CD4-positive, CD25-positive, alpha-beta regulatory T cell (primary cell): ENCODE data around the gene LHPP. TPM values are rescaled to one million over a fixed set of nuclear protein-coding genes. Genes with fewer than 3 reads are reported as not detected.

ENCODE experiments used
- ATAC-seq, 2 donors: fragments of 150-1000 bp; cut with Tn5 transposase; one replicate each; pipeline ENCODE4 v1.10.0; 2021; ENCODE audit warnings: low read depth in 2 of 2, moderate number of reproducible peaks in 2 of 2, moderate library complexity in 1 of 2
- DNase-seq, 3 donors: peaks; one replicate each; pipeline versions ENCODE4 v3.0.0 to v3.0.0-alpha.2; 2012 to 2022; ENCODE audit warnings: mixed read lengths in 1 of 3
- H3K27ac ChIP-seq: one replicate; pipeline ENCODE4 v1.7.0; 2013; ENCODE audit warnings: mild to moderate bottlenecking, low read length; ENCODE audit not compliant: insufficient read depth, poor library complexity, severe bottlenecking
- H3K27me3 ChIP-seq: one replicate; pipeline ENCODE4 v1.7.0; 2013; ENCODE audit warnings: low read length; ENCODE audit not compliant: control insufficient read depth, insufficient read depth
- H3K36me3 ChIP-seq: one replicate; pipeline ENCODE4 v1.7.0; 2013; ENCODE audit warnings: mild to moderate bottlenecking, low read length, moderate library complexity; ENCODE audit not compliant: control insufficient read depth, insufficient read depth
- H3K4me1 ChIP-seq: 2 replicates; pipeline ENCODE4 v1.7.0; 2013; ENCODE audit warnings: mild to moderate bottlenecking, low read length; ENCODE audit not compliant: insufficient read depth, control insufficient read depth, poor library complexity, severe bottlenecking
- H3K4me3 ChIP-seq: one replicate; pipeline ENCODE4 v1.7.0; 2013; ENCODE audit warnings: low read depth, mild to moderate bottlenecking, low read length, moderate library complexity
- H3K9me3 ChIP-seq, 2 experiments: 1 replicate in 1 of 2; 2 replicates in 1 of 2; pipeline ENCODE4 v1.7.0; 2013; ENCODE audit warnings: low read length in 2 of 2, mild to moderate bottlenecking in 1 of 2, moderate library complexity in 1 of 2; ENCODE audit not compliant: control insufficient read depth in 2 of 2
- H3K27ac Mint-ChIP-seq, 3 donors: one replicate each; pipeline ENCODE4 v1.8.0; 2020 to 2022; ENCODE audit warnings: mild to moderate bottlenecking in 3 of 3, mixed read lengths in 3 of 3, moderate library complexity in 2 of 3
- H3K27me3 Mint-ChIP-seq: one replicate; pipeline ENCODE4 v1.8.0; 2022; ENCODE audit warnings: mild to moderate bottlenecking, mixed read lengths
- H3K36me3 Mint-ChIP-seq: one replicate; pipeline ENCODE4 v1.8.0; 2020; ENCODE audit warnings: mixed read lengths
- H3K4me1 Mint-ChIP-seq, 4 donors: one replicate each; pipeline ENCODE4 v1.8.0; 2020 to 2022; ENCODE audit warnings: mixed read lengths in 4 of 4, mild to moderate bottlenecking in 1 of 4
- H3K4me3 Mint-ChIP-seq, 4 donors: one replicate each; pipeline ENCODE4 v1.8.0; 2020 to 2022; ENCODE audit warnings: mild to moderate bottlenecking in 4 of 4, mixed read lengths in 4 of 4, moderate library complexity in 3 of 4
- H3K9me3 Mint-ChIP-seq, 7 donors: one replicate each; pipeline ENCODE4 v1.8.0; 2020 to 2022; ENCODE audit warnings: mixed read lengths in 7 of 7, mild to moderate bottlenecking in 3 of 7, moderate library complexity in 2 of 7
- polyA plus RNA-seq, 4 donors: library from polyadenylated mRNA; unstranded; fragments of 300-500 nt; fragmentation: Illumina TruSeq; gene quantifications; one replicate each; pipeline ENCODE4 v1.2.3, GENCODE V29; 2021
- total RNA-seq: library from RNA; stranded (reverse); gene quantifications from one replicate; pipeline ENCODE4 v1.2.3, GENCODE V29; 2022

The LHPP gene
- total and polyA plus RNA-seq, 5 donors from 2014 or later = 20.1 to 29.2 (median 25.0) TPM

DNA sequence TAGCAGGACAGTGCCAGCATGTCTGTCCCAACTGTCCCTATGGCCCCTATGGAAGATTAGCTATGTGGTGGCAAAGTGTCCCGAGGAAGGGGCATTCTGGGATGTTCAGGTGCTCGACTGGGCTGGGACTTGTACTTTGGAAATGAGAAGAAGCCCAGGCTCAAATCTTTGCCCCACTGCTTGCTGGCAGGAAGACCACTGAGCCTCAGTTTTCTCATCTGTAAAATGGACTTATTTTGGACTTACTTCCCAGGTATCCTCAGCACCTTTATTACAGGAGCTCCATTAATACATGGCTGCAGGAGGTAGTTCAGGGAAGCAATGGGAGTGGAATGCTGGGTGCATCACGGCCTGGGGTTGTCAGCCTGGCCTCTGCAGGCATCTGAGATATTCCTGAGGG is 71.2 kb downstream of the LHPP start:
- no peak for DNase-seq
- Histone ChIP-seq H3K27ac (no peak overlapping the region), H3K4me3 (no peak overlapping the region), H3K27me3 (no peaks in the 10 kb centered on the region), H3K36me3 (no peaks in the 10 kb centered on the region), H3K9me3 (no peaks in the 10 kb centered on the region), H3K4me1 (peaks cover 7% of the 10 kb centered on the region)
- H3K4me1 Mint-ChIP-seq = peaks cover 0 to 15% (median 4%) of the 10 kb centered on the region in 4 donors
- no peaks in the 10 kb centered on the region for H3K9me3 Mint-ChIP-seq
- ATAC-seq = no peak
- no peak overlapping the region for H3K4me3 Mint-ChIP-seq
- no peaks in the 10 kb centered on the region for H3K27me3 Mint-ChIP-seq
- H3K36me3 Mint-ChIP-seq = no peaks in the 10 kb centered on the region
- no peak overlapping the region for H3K27ac Mint-ChIP-seq

- no peaks in the 10 kb centered on the region for H3K36me3 ChIP-seq
- no peak overlapping the region for H3K4me3 ChIP-seq
- peaks cover 0 to 15% (median 4%) of the 10 kb centered on the region in 4 donors for H3K4me1 Mint-ChIP-seq
- no peaks in the 10 kb centered on the region for H3K27me3 ChIP-seq
- no peak overlapping the region for H3K27ac ChIP-seq
- H3K9me3 Mint-ChIP-seq = no peaks in the 10 kb centered on the region
- peaks cover 7% of the 10 kb centered on the region for H3K4me1 ChIP-seq
- no peaks in the 10 kb centered on the region for H3K27me3 Mint-ChIP-seq
- H3K4me3 Mint-ChIP-seq = no peak overlapping the region
- H3K9me3 ChIP-seq = no peaks in the 10 kb centered on the region
- DNase-seq (no peak), ATAC-seq (no peak)
- H3K27ac Mint-ChIP-seq = no peak overlapping the region
- H3K36me3 Mint-ChIP-seq = no peaks in the 10 kb centered on the region
Measured at GRCh38 chr10:124533266-124533665, 71.6 kb downstream of the LHPP start.

GRCh38 chr10:124534231-124534798 is 72.7 kb downstream of the LHPP start:
- DNase-seq (peak in 1 of 3 donors; percentile 35), ATAC-seq (no peak)
- H3K27me3 Mint-ChIP-seq = no peaks in the 10 kb centered on the region
- peaks cover 0 to 15% (median 4%) of the 10 kb centered on the region in 4 donors for H3K4me1 Mint-ChIP-seq
- no peak overlapping the region for H3K27ac Mint-ChIP-seq
- no peaks in the 10 kb centered on the region for H3K9me3 ChIP-seq
- peaks cover 7% of the 10 kb centered on the region for H3K4me1 ChIP-seq
- H3K4me3 ChIP-seq = no peak overlapping the region
- H3K36me3 Mint-ChIP-seq = no peaks in the 10 kb centered on the region
- no peak overlapping the region for H3K4me3 Mint-ChIP-seq
- no peak overlapping the region for H3K27ac ChIP-seq
- no peaks in the 10 kb centered on the region for H3K9me3 Mint-ChIP-seq
- H3K27me3 ChIP-seq = no peaks in the 10 kb centered on the region
- no peaks in the 10 kb centered on the region for H3K36me3 ChIP-seq

DNA sequence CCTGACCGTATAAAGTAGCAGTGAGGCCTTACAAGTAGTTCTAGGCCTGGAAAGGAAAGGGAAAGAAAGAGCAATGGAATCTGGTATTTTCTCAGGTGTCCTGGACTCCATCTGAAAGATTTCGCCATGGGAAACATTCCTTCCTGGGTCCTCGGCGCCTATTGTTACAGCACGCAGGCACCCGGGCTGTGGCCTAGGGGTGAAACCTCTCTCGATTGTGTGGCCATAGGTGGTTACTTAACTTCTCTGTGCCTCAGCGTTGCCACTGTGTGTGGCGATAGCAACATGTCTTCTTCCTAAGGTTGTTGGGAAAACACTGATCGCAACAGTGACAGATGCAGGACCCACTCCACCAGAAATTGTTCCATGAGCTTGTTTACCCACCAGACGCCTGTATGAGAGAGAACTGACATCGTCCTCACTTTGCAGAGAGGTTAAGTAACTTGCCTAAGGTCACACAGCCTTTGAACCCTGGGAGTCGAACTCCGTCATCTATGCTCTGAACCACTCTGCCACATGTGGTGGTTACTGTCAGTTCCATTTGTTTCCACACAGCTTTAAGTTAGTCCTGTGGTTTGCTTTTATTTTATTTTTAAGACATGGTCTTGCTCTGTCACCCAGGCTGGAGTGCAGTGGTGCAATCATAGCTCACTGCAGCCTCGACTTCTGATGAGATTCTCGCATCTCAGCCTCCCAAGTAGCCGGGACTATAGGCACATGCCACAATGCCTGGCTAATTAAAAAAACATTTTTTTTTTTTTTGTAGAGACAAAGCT is 73.4 kb downstream of the LHPP start:
- no peak overlapping the region for H3K27ac ChIP-seq
- no peaks in the 10 kb centered on the region for H3K27me3 ChIP-seq
- H3K4me3 ChIP-seq = no peak overlapping the region
- Mint-ChIP-seq H3K4me3 (peak overlapping the region in 1 of 4 donors; percentile 87), H3K27me3 (no peaks in the 10 kb centered on the region), H3K4me1 (peaks cover 0 to 15% (median 5%) of the 10 kb centered on the region in 4 donors), H3K36me3 (no peaks in the 10 kb centered on the region), H3K9me3 (no peaks in the 10 kb centered on the region), H3K27ac (no peak overlapping the region)
- H3K4me1 ChIP-seq = peaks cover 8% of the 10 kb centered on the region
- H3K36me3 ChIP-seq = no peaks in the 10 kb centered on the region
- no peak for ATAC-seq
- no peak for DNase-seq
- no peaks in the 10 kb centered on the region for H3K9me3 ChIP-seq

DNA sequence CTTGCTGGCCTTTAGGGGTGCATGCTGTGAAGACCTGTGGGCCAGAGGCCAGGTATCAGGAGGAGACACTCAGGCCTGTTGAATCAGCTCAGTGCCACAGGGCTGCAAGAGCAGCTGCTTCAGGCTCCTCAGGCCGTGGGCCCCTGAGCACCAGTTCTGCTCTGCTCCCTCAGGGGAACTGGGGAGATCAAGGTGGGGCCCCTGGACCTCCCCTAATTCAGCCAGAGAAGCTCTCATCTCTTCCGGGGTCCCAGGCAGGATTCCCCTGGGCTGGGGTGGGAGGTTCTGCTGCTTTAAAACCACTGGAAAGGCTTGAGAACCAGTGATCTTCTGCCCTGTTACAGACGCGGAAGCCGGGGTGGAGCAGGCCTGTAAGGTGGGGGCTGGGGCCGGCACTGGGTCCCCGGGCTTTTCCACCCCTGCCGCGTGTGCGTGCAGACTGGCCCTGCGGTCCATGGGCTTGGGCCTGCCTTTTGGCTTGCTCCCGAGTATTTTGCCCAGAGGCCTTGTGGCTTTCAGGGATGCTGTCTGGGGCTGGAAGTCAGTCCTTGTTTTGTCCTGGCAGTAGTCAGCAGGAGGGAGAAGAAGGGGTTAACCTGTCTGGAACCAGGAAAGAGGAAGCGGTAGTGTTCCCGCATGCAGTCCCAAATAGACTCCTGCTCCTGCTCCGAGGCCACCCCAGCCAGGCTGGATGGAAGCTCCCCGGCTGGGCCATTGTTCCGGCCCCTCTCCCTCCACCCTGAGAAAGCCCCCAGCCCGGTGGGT is 74.3 kb downstream of the LHPP start:
- H3K27ac Mint-ChIP-seq = peak overlapping the region in 1 of 3 donors; percentile 58
- peaks cover 0 to 11% (median 4%) of the 10 kb centered on the region in 4 donors for H3K4me1 Mint-ChIP-seq
- no peak overlapping the region for H3K27ac ChIP-seq
- H3K4me3 Mint-ChIP-seq = no peak overlapping the region
- ATAC-seq = no peak
- no peaks in the 10 kb centered on the region for H3K36me3 Mint-ChIP-seq
- no peak overlapping the region for H3K4me3 ChIP-seq
- no peaks in the 10 kb centered on the region for H3K9me3 Mint-ChIP-seq
- H3K36me3 ChIP-seq = no peaks in the 10 kb centered on the region
- no peak for DNase-seq
- peaks cover 10% of the 10 kb centered on the region for H3K4me1 ChIP-seq
- H3K27me3 ChIP-seq = no peaks in the 10 kb centered on the region
- no peaks in the 10 kb centered on the region for H3K27me3 Mint-ChIP-seq
- H3K9me3 ChIP-seq = no peaks in the 10 kb centered on the region

GRCh38 chr10:124536496-124537050 is 75.0 kb downstream of the LHPP start:
- no peaks in the 10 kb centered on the region for H3K36me3 ChIP-seq
- H3K9me3 Mint-ChIP-seq = no peaks in the 10 kb centered on the region
- peaks cover 10% of the 10 kb centered on the region for H3K4me1 ChIP-seq
- no peak for DNase-seq
- peaks cover 0 to 7% (median 3%) of the 10 kb centered on the region in 4 donors for H3K4me1 Mint-ChIP-seq
- H3K9me3 ChIP-seq = no peaks in the 10 kb centered on the region
- no peak overlapping the region for H3K4me3 Mint-ChIP-seq
- H3K27me3 Mint-ChIP-seq = no peaks in the 10 kb centered on the region
- H3K27ac ChIP-seq = no peak overlapping the region
- no peaks in the 10 kb centered on the region for H3K27me3 ChIP-seq
- no peak for ATAC-seq
- no peak overlapping the region for H3K4me3 ChIP-seq
- no peaks in the 10 kb centered on the region for H3K36me3 Mint-ChIP-seq
- H3K27ac Mint-ChIP-seq = peak overlapping the region in 1 of 3 donors; percentile 58

DNA sequence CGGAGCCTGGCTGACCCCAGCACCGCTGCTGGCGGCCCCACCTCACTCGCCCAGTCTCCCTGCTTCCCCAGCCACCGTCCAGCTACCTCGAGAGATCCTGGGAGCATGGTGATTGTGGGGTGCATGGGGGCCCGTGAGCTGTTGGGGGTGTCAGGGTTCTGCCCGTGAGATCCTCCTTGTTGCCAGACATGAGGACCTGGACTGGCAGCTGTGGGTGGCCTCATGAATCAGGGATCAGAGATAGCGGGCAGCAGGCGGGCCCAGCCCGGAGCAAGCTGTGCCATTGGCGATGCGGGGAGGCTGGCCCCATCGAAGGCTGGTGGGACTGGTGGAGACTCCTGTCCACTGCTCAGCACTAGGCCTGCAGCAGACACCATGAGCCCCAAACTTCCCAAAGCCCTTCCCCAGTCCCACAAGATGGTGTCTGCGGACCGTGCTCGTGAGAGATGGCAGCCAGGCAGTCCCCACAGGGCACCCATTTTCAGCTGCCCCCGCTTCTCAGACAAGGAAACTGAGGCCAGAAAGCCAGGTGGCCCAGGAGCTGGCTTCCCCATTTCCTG is 75.6 kb downstream of the LHPP start:
- no peak for ATAC-seq
- Histone ChIP-seq H3K36me3 (no peaks in the 10 kb centered on the region), H3K4me3 (no peak overlapping the region), H3K27me3 (no peaks in the 10 kb centered on the region), H3K27ac (no peak overlapping the region), H3K4me1 (peaks cover 10% of the 10 kb centered on the region), H3K9me3 (no peaks in the 10 kb centered on the region)
- no peak overlapping the region for H3K27ac Mint-ChIP-seq
- no peak for DNase-seq
- H3K4me1 Mint-ChIP-seq = peaks cover 0 to 7% (median 2%) of the 10 kb centered on the region in 4 donors
- H3K27me3 Mint-ChIP-seq = no peaks in the 10 kb centered on the region
- H3K4me3 Mint-ChIP-seq = no peak overlapping the region
- H3K9me3 Mint-ChIP-seq = no peaks in the 10 kb centered on the region
- H3K36me3 Mint-ChIP-seq = no peaks in the 10 kb centered on the region
